ENCODE results near the gene SRMS.

Gene SRMS

GRCh38 chr20:63501818-63502670, 45.5 kb downstream of the SRMS start:
- DNase-seq (ENCODE audit: low read depth, low spot score): no peak

- DNase-seq (ENCODE audit: low read depth, low spot score): no peak
These were observed 46.4 kb downstream of the SRMS start for GRCh38 chr20:63500902-63501817.

GRCh38 chr20:63500151-63500901, 47.2 kb downstream of the SRMS start:
- DNase-seq (ENCODE audit: low read depth, low spot score): no peak

GRCh38 chr20:63499338-63499969, 48.1 kb downstream of the SRMS start:
- DNase-seq (ENCODE audit: low read depth, low spot score): no peak

- DNase-seq (ENCODE audit: low read depth, low spot score): no peak
These were observed 48.6 kb downstream of the SRMS start, which contains the start of gene EEF1A2 for GRCh38 chr20:63498960-63499337. EEF1A2 (minus strand) TSS chr20:63499083; CDS start chr20:63497763, 1,320 bp downstream.

- no peak for DNase-seq (ENCODE audit: low read depth, low spot score)
These were observed 49.3 kb downstream of the SRMS start for GRCh38 chr20:63497946-63498935.

GRCh38 chr20:63497138-63497945, 50.2 kb downstream of the SRMS start:
- no peak for DNase-seq (ENCODE audit: low read depth, low spot score)

- no peak for DNase-seq (ENCODE audit: low read depth, low spot score)
These were observed 50.9 kb downstream of the SRMS start for GRCh38 chr20:63496596-63497120.

GRCh38 chr20:63495741-63496595, 51.6 kb downstream of the SRMS start:
- no peak for DNase-seq (ENCODE audit: low read depth, low spot score)

GRCh38 chr20:63495167-63495720, 52.3 kb downstream of the SRMS start:
- no peak for DNase-seq (ENCODE audit: low read depth, low spot score)

- DNase-seq (ENCODE audit: low read depth, low spot score): no peak
These were observed 53.0 kb downstream of the SRMS start for GRCh38 chr20:63494420-63495166.

- no peak for DNase-seq (ENCODE audit: low read depth, low spot score)
These were observed 53.5 kb downstream of the SRMS start for GRCh38 chr20:63494084-63494419.

- DNase-seq (ENCODE audit: low read depth, low spot score): no peak
These were observed 54.0 kb downstream of the SRMS start for GRCh38 chr20:63493563-63494020.

- DNase-seq (ENCODE audit: low read depth, low spot score): no peak
These were observed 54.6 kb downstream of the SRMS start for GRCh38 chr20:63492982-63493381.

GRCh38 chr20:63492518-63492917, 55.0 kb downstream of the SRMS start:
- DNase-seq (ENCODE audit: low read depth, low spot score): no peak

GRCh38 chr20:63491635-63492230, 55.8 kb downstream of the SRMS start:
- no peak for DNase-seq (ENCODE audit: low read depth, low spot score)

GRCh38 chr20:63491078-63491477, 56.5 kb downstream of the SRMS start:
- no peak for DNase-seq (ENCODE audit: low read depth, low spot score)
